ENCODE results near the gene ARHGAP25.
A peak's percentile ranks its signal among the peaks of the same experiment; 100 is the strongest.

Gene ARHGAP25

DNA sequence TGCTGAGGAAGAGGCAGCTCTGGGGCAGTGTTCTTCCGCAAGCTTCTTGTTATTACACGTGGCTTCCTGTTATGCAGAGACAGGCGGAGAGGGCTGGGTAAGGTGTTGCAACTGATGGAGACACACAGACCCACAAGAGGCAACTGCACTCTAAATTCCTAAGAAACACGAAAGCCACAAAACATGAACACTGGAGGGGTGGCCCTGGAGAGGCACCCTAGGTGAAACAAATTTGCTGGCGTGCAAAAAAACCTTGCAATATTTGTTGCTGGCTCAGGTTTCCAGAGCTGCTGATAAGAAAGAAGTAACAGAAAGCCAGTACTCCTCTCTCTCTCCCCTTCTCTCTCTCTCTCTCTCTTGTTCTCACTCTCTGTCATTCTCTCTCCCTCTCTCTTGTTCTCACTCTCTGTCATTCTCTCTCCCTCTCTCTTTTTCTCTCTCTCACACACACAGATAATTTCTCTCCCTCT, 31.8 kb downstream of the ARHGAP25 start:
- DNase-seq (ENCODE audit: low spot score in 2 of 2) (peak; percentile 44 to 75), ATAC-seq (replicated peaks; ENCODE audit: extremely low read depth, poor library complexity, severe bottlenecking) (peak; percentile 69)
- H3K4me3 Mint-ChIP-seq = peak overlapping the region; percentile 94
- H3K27me3 Mint-ChIP-seq = no peaks in the 10 kb centered on the region
- H3K27ac Mint-ChIP-seq (ENCODE audit: low read depth) = peak overlapping the region; percentile 97
- no peaks in the 10 kb centered on the region for H3K9me3 Mint-ChIP-seq
- peaks cover 27% of the 10 kb centered on the region for H3K36me3 Mint-ChIP-seq (ENCODE audit: insufficient read depth)
- peaks cover 90% of the 10 kb centered on the region for H3K4me1 Mint-ChIP-seq

DNA sequence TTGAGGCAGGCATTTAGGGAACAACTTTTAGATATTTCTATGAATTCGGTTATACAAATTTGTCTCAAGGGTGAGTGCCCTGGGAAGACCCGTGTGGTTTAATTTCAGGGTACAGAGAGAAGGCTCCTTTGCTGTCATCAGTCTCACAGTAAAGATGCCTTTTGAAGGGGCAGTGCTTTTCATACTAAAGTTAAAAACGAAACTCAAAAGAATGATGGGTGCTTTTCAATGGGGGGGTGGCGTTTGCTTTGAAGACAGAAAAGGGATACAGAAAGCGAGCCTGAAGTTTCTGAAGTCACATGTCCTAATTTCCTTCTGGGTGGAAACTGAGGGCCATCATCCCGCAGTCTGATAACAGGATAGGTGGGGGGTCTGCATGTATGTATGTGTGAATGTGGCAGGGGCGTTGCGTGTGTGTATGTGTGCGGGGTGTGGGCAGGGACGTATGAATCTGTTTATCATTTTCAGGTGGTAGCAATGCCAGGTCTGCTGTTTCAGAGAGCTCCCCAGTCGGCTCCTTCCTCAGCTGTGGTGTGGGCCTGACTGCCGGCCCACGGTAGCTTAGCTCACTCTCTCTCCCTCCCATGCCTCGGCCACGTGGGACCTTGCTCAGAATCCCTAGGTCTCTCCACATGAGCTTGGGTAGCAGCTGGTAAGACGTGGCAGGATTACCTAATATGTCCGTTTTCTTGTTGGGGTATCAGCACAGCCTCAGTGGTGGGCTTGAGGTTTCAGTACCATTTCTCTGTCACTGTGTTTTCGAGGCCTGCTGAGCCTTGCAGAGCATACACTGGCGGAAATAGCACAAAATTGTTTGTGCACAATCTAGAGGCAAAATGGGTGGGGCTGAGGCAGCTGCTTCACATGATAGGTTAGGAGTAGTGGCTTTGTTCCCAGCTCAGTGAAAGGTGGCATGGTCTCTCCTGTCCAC, 32.7 kb downstream of the ARHGAP25 start:
- Mint-ChIP-seq H3K36me3 (ENCODE audit: insufficient read depth) (peaks cover 27% of the 10 kb centered on the region), H3K27ac (ENCODE audit: low read depth) (peak overlapping the region; percentile 97), H3K4me1 (peaks cover 90% of the 10 kb centered on the region), H3K27me3 (no peaks in the 10 kb centered on the region), H3K9me3 (no peaks in the 10 kb centered on the region), H3K4me3 (peak overlapping the region; percentile 94)
- ATAC-seq (replicated peaks; ENCODE audit: extremely low read depth, poor library complexity, severe bottlenecking) (peak; percentile 38), DNase-seq (ENCODE audit: low spot score in 2 of 2) (peak in 1 of 2 donors; percentile 45)

GRCh38 chr2:68767996-68768395, 33.4 kb downstream of the ARHGAP25 start:
- no peaks in the 10 kb centered on the region for H3K9me3 Mint-ChIP-seq
- peaks cover 27% of the 10 kb centered on the region for H3K36me3 Mint-ChIP-seq (ENCODE audit: insufficient read depth)
- no peak for ATAC-seq (replicated peaks; ENCODE audit: extremely low read depth, poor library complexity, severe bottlenecking)
- peak overlapping the region; percentile 97 for H3K27ac Mint-ChIP-seq (ENCODE audit: low read depth)
- H3K4me3 Mint-ChIP-seq = peak overlapping the region; percentile 94
- no peaks in the 10 kb centered on the region for H3K27me3 Mint-ChIP-seq
- H3K4me1 Mint-ChIP-seq = peaks cover 92% of the 10 kb centered on the region
- no peak for DNase-seq (ENCODE audit: low spot score in 2 of 2)

GRCh38 chr2:68768461-68768860, 33.9 kb downstream of the ARHGAP25 start:
- ATAC-seq (replicated peaks; ENCODE audit: extremely low read depth, poor library complexity, severe bottlenecking) (no peak), DNase-seq (ENCODE audit: low spot score in 2 of 2) (no peak)
- H3K4me3 Mint-ChIP-seq = peak overlapping the region; percentile 94
- H3K27ac Mint-ChIP-seq (ENCODE audit: low read depth) = peak overlapping the region; percentile 97
- peaks cover 96% of the 10 kb centered on the region for H3K4me1 Mint-ChIP-seq
- H3K27me3 Mint-ChIP-seq = no peaks in the 10 kb centered on the region
- H3K36me3 Mint-ChIP-seq (ENCODE audit: insufficient read depth) = peaks cover 27% of the 10 kb centered on the region
- H3K9me3 Mint-ChIP-seq = no peaks in the 10 kb centered on the region

- no peak for DNase-seq (ENCODE audit: low spot score in 2 of 2)
- Mint-ChIP-seq H3K9me3 (no peaks in the 10 kb centered on the region), H3K27me3 (no peaks in the 10 kb centered on the region), H3K27ac (ENCODE audit: low read depth) (peak overlapping the region; percentile 97), H3K36me3 (ENCODE audit: insufficient read depth) (peaks cover 26% of the 10 kb centered on the region), H3K4me3 (peak overlapping the region; percentile 94), H3K4me1 (peaks cover 100% of the 10 kb centered on the region)
- ATAC-seq (replicated peaks; ENCODE audit: extremely low read depth, poor library complexity, severe bottlenecking) = no peak
These were observed 34.3 kb downstream of the ARHGAP25 start for GRCh38 chr2:68768951-68769350.

DNA sequence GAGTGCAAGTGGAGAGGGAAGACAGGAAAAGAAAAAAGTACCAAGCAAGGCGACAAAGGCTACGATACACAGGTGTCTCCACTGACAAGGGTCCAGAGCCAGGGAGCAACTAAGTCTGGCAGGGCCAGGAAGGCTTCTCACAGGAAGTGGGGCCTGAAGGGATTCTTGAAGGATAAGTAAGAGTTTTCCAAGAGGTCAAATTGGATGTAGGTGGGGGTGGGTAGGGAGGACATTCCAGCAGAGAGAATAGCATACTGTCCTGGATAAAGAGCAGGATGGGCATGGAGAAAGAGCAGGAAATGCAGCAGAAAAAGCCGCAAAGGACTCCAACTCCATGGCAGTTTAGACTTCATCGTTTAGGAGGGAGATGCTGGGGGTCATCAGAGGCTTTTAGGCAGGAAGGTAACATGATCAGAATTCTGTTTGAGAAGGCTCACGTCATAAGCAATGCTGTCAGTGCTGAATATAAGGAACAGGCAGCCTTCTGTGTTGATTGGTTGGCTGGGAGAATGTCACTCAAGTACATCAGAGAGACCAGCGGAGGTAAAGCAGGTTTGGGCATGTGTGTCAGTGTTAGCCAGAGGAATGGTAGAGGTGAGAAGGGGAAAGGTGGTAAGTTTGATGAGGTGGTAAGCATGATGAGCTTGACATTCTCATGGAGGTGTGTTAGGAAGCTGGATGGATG, 35.1 kb downstream of the ARHGAP25 start:
- DNase-seq (ENCODE audit: low spot score in 2 of 2) (no peak), ATAC-seq (replicated peaks; ENCODE audit: extremely low read depth, poor library complexity, severe bottlenecking) (peak; percentile 5)
- Mint-ChIP-seq H3K9me3 (no peaks in the 10 kb centered on the region), H3K4me3 (peak overlapping the region; percentile 94), H3K27me3 (no peaks in the 10 kb centered on the region), H3K27ac (ENCODE audit: low read depth) (peak overlapping the region; percentile 97), H3K4me1 (peaks cover 98% of the 10 kb centered on the region), H3K36me3 (ENCODE audit: insufficient read depth) (peaks cover 25% of the 10 kb centered on the region)

GRCh38 chr2:68770271-68771111, 35.9 kb downstream of the ARHGAP25 start:
- Mint-ChIP-seq H3K36me3 (ENCODE audit: insufficient read depth) (peaks cover 31% of the 10 kb centered on the region), H3K4me1 (peaks cover 96% of the 10 kb centered on the region), H3K9me3 (no peaks in the 10 kb centered on the region), H3K4me3 (peak overlapping the region; percentile 94), H3K27ac (ENCODE audit: low read depth) (peak overlapping the region; percentile 97), H3K27me3 (no peaks in the 10 kb centered on the region)
- no peak for ATAC-seq (replicated peaks; ENCODE audit: extremely low read depth, poor library complexity, severe bottlenecking)
- DNase-seq (ENCODE audit: low spot score in 2 of 2) = no peak

DNA sequence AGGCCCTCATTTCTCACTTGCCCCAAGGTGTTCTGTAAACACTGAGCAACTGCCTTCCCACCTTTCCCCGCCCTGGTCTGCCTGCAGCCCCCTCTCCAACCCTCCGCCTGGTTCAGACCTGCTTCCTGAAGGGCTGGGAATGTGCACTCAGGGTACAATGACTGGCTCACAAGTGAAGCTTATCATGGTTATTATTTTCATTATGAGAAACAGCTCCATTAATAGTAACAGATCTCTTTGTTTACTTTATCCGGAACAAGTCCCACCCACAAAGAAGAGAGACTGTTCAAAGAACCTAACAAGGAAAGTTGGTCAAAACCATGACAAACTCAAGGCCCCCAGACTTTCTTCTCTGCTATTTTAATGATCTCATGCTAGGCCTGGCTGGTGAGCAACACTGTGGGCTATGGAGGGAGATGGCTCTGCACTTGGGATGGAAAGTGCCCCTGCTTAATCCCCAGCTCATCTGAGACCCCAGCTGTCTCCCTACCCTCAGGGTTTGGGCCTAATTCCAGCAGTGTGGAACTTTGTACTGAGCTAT, 36.7 kb downstream of the ARHGAP25 start:
- H3K27me3 Mint-ChIP-seq = no peaks in the 10 kb centered on the region
- peak overlapping the region; percentile 94 for H3K4me3 Mint-ChIP-seq
- H3K27ac Mint-ChIP-seq (ENCODE audit: low read depth) = peak overlapping the region; percentile 97
- no peak for DNase-seq (ENCODE audit: low spot score in 2 of 2)
- no peaks in the 10 kb centered on the region for H3K9me3 Mint-ChIP-seq
- peaks cover 96% of the 10 kb centered on the region for H3K4me1 Mint-ChIP-seq
- peak; percentile 20 for ATAC-seq (replicated peaks; ENCODE audit: extremely low read depth, poor library complexity, severe bottlenecking)
- H3K36me3 Mint-ChIP-seq (ENCODE audit: insufficient read depth) = peaks cover 29% of the 10 kb centered on the region

- no peaks in the 10 kb centered on the region for H3K27me3 Mint-ChIP-seq
- ATAC-seq (replicated peaks; ENCODE audit: extremely low read depth, poor library complexity, severe bottlenecking) (no peak), DNase-seq (ENCODE audit: low spot score in 2 of 2) (no peak)
- H3K36me3 Mint-ChIP-seq (ENCODE audit: insufficient read depth) = peaks cover 28% of the 10 kb centered on the region
- H3K27ac Mint-ChIP-seq (ENCODE audit: low read depth) = peak overlapping the region; percentile 97
- H3K4me1 Mint-ChIP-seq = peaks cover 96% of the 10 kb centered on the region
- H3K4me3 Mint-ChIP-seq = peak overlapping the region; percentile 94
- no peaks in the 10 kb centered on the region for H3K9me3 Mint-ChIP-seq
These were observed 37.5 kb downstream of the ARHGAP25 start for GRCh38 chr2:68772109-68772508.

DNA sequence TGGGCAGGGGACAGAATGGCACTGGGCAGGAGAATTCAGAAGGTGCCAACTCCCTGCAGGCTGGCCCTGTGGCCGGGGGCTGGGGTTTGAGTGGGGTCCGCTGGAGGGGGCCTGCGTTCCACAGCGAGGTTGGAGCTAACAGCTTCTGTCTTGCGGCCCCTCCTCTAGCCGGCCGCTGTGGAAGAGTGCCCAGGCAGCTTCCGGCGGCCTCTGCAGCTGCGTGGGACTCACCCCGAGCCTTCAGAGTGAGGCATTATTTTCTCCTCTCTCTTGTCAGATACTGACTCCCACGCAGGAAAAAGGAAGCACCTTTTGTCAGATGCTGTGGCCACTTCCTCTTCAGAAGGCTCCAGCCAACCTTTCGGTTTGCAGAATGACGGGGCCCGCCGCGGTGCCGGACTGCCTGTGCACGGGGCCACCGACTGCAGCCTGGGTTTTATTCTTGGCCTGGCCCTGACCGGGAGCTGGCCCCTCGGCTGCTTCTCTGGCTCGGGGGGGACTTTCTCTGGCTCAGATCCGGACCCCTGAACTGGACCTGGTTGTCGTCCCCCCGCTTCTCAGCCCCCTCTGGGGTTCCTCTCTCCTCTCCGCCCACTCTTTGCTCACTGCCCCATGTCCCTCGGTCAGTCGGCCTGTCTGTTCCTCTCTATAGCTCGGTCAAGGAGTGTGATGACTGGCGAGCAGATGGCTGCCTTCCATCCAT, 40.1 kb downstream of the ARHGAP25 start:
- Mint-ChIP-seq H3K4me3 (peak overlapping the region; percentile 94), H3K36me3 (ENCODE audit: insufficient read depth) (peaks cover 26% of the 10 kb centered on the region), H3K9me3 (no peaks in the 10 kb centered on the region), H3K4me1 (peaks cover 85% of the 10 kb centered on the region), H3K27ac (ENCODE audit: low read depth) (peak overlapping the region; percentile 97), H3K27me3 (no peaks in the 10 kb centered on the region)
- ATAC-seq (replicated peaks; ENCODE audit: extremely low read depth, poor library complexity, severe bottlenecking) = peak; percentile 54
- DNase-seq (ENCODE audit: low spot score in 2 of 2) = peak in 1 of 2 donors; percentile 25

DNA sequence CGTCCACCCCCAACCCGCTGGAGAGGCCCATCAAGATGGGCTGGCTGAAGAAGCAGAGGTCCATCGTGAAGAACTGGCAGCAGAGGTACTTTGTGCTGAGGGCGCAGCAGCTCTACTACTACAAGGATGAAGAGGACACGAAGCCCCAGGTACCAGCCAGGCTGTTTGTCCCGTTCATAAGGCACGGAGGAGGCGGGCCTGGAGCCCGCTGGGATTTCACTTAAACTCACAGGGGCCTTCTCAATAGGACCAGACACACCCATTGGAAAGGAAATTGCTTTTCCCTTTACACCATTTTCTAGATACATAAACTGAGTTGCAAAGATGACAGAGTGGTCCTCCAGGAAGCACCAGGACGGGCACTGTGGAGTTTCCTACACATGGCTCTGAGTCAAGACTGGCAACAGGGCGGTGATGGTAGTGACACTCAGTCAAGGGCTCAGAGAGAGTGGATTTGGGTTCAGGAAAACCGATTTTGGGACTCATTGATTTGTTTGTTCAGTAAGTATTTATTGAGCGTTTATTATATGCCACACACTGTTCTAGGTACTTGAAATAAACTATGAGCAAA, 40.7 kb downstream of the ARHGAP25 start:
- DNase-seq (ENCODE audit: low spot score in 2 of 2) (no peak), ATAC-seq (replicated peaks; ENCODE audit: extremely low read depth, poor library complexity, severe bottlenecking) (no peak)
- Mint-ChIP-seq H3K9me3 (no peaks in the 10 kb centered on the region), H3K4me1 (peaks cover 83% of the 10 kb centered on the region), H3K4me3 (peak overlapping the region; percentile 94), H3K36me3 (ENCODE audit: insufficient read depth) (peaks cover 31% of the 10 kb centered on the region), H3K27me3 (no peaks in the 10 kb centered on the region), H3K27ac (ENCODE audit: low read depth) (peak overlapping the region; percentile 97)

Measured in central memory CD8-positive, alpha-beta T cell (primary cell).